MG63 (cell line): ENCODE measurements around the gene DUS1L. TPM values are rescaled to one million over a fixed set of nuclear protein-coding genes. Genes with fewer than 3 reads are reported as not detected.

Experiments
- DNase-seq: peaks from one replicate; pipeline ENCODE4 v3.0.0-alpha.2; 2020
- H3K27me3 ChIP-seq: fragments of 250-450 bp; sonication (Bioruptor Pico); 2 replicates; pipeline ENCODE4 v1.5.1; 2020; ENCODE audit warnings: mild to moderate bottlenecking, moderate library complexity
- H3K36me3 ChIP-seq: fragments of 250-450 bp; sonication (Bioruptor Pico); 2 replicates; pipeline ENCODE4 v1.5.1; 2020; ENCODE audit warnings: mild to moderate bottlenecking, moderate library complexity
- H3K4me3 ChIP-seq: fragments of 250-450 bp; sonication (Bioruptor Pico); 2 replicates; pipeline ENCODE4 v1.5.1; 2020; ENCODE audit warnings: mild to moderate bottlenecking, moderate library complexity
- H3K9me3 ChIP-seq: fragments of 250-450 bp; sonication (Bioruptor Pico); 2 replicates; pipeline ENCODE4 v1.5.1; 2020; ENCODE audit warnings: mild to moderate bottlenecking, moderate library complexity
- total RNA-seq: library from RNA; depleted of rRNA; stranded (reverse); fragments of >200 nt; shearing (Covaris generic); gene quantifications from 2 replicates; pipeline ENCODE4 v1.2.3, GENCODE V29; 2014; ENCODE audit warnings: low replicate concordance; rRNA removed

Gene DUS1L
- total RNA-seq, result 104 and 123 TPM in 2 replicates

- Histone ChIP-seq H3K9me3 (no peaks in the 10 kb centered on the region), H3K36me3 (peaks cover 40% of the 10 kb centered on the region), H3K27me3 (no peaks in the 10 kb centered on the region), H3K4me3 (peak within 1 kb of the TSS; percentile 93)
- peak; percentile 65 for DNase-seq
These were observed at the start of gene DUS1L for GRCh38 chr17:82065638-82066303. TSS of gene DUS1L (minus strand) at chr17:82065804. CDS start at chr17:82065059, 745 bp downstream.

DNA sequence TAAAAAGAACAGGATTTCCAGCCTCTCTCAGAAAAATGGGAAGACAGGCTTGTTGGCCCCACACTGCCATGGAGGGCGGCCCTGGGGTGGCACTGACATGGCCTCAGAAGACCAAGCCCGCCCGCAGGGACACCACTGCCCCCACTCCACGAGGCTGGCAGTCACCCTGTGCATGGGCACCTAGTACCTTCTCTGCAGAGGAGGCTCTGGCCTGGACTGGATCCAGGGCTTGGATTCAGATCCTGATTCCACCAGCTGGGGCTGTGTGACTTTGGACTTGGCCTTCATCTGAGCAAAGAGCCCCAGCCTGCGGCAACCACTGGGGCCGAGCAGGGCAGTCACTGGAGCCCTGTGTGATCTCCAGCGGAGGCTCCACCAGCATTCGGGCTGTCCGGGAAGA is 49.3 kb upstream of the DUS1L start:
- Histone ChIP-seq H3K27me3 (no peaks in the 10 kb centered on the region), H3K36me3 (peaks cover 6% of the 10 kb centered on the region; the same call in 1 of the 2 replicates), H3K9me3 (no peaks in the 10 kb centered on the region), H3K4me3 (no peak overlapping the region)
- no peak for DNase-seq

DNA sequence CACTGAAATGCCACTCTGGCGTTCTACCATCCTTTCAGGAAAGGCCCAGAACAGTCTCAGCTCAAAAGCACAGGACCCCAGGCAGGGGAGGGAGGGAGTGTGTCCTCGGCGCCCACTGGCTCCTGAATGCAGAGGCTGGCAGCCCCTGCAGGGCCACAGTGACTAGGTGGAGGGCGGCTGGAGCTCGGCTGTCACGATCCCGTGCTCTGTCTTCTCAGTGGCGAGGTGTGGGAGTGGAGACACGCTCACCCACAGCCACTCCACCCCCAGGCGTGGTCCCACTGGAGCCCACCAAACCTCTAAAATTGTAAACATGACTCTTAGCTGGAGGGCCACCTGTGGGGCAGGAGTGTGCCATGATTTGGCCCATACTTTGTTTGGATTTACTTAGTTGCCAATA is 48.8 kb upstream of the DUS1L start:
- Histone ChIP-seq H3K36me3 (peaks cover 6% of the 10 kb centered on the region; the same call in 1 of the 2 replicates), H3K9me3 (no peaks in the 10 kb centered on the region), H3K4me3 (no peak overlapping the region), H3K27me3 (no peaks in the 10 kb centered on the region)
- no peak for DNase-seq

- H3K9me3 ChIP-seq, result no peaks in the 10 kb centered on the region
- peaks cover 6% of the 10 kb centered on the region; the same call in 1 of the 2 replicates for H3K36me3 ChIP-seq
- no peak overlapping the region for H3K4me3 ChIP-seq
- no peak for DNase-seq
- no peaks in the 10 kb centered on the region for H3K27me3 ChIP-seq
These were observed 48.3 kb upstream of the DUS1L start for GRCh38 chr17:82113941-82114340.

DNA sequence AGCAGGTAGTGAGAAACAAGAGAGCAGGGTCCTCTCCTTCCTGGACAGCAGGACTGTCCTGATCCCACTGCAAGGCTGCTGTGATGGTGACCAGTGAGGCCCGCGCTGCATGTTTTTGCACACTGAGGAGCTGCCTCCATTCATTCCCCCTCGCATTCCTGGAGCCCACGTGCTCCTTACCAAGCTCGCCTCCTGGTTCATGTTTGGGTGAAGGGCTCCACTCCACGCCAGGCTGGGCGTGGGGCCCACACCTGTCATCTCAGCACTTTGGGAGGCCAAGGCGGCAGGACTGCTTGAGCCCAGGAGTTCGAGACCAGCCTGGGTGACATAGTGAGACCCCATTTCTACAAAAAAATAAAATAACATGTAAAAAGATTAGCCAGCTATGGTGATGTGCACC is 47.8 kb upstream of the DUS1L start:
- Histone ChIP-seq H3K27me3 (no peaks in the 10 kb centered on the region), H3K36me3 (peaks cover 7% of the 10 kb centered on the region; the same call in 1 of the 2 replicates), H3K9me3 (no peaks in the 10 kb centered on the region), H3K4me3 (no peak overlapping the region)
- no peak for DNase-seq

- H3K4me3 ChIP-seq, result no peak overlapping the region
- H3K9me3 ChIP-seq, result no peaks in the 10 kb centered on the region
- H3K36me3 ChIP-seq, result peaks cover 9% of the 10 kb centered on the region; the same call in 1 of the 2 replicates
- DNase-seq, result no peak
- no peaks in the 10 kb centered on the region for H3K27me3 ChIP-seq
These were observed 47.3 kb upstream of the DUS1L start for GRCh38 chr17:82112914-82113311.

DNA sequence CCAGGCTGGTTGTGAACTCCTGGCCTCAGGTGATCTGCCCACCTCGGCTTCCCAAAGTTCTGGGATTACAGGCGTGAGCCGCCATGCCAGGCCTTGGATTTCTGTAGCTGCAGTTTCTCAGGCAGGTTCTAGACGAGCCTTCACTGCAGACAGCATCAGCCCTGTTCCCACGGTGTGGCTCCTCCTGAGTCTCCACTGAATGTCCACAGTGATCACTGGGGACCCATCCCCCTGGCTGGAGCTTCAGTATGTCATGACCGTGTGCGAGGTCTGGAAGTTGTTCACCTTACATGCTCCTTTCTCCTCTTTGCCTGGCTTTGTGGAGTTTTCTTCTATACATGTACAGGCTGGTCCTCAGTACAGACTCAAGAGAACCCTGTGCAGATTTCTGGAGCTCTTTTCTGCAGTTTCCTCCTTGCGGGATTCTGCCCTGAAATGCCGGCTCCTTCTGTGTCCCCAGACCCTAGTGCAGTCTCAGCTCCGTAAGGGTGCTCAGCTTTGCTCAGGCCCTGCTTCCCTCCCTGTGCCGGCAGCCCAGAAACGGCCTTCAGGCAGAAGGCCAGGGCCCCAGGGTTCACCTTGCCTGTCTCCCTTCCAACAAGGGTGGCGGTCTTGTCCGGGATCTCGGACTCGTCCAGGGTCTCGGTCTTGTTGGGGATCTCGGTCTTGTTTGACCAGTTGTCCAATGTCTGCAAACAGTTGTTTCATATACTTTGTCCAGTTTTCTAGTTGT is 46.7 kb upstream of the DUS1L start:
- Histone ChIP-seq H3K36me3 (peaks cover 9% of the 10 kb centered on the region; the same call in 1 of the 2 replicates), H3K4me3 (no peak overlapping the region), H3K9me3 (no peaks in the 10 kb centered on the region), H3K27me3 (no peaks in the 10 kb centered on the region)
- no peak for DNase-seq

- Histone ChIP-seq H3K36me3 (peaks cover 9% of the 10 kb centered on the region; the same call in 1 of the 2 replicates), H3K4me3 (no peak overlapping the region)
- no peak for DNase-seq
These were observed 44.7 kb upstream of the DUS1L start for GRCh38 chr17:82110298-82110697.

GRCh38 chr17:82108961-82109475 is 43.4 kb upstream of the DUS1L start:
- DNase-seq, result no peak
- H3K36me3 ChIP-seq, result peaks cover 9% of the 10 kb centered on the region; the same call in 1 of the 2 replicates

More at GRCh38 chr17:82110298-82110697, 44.7 kb upstream of the DUS1L start:
- H3K9me3 ChIP-seq, result no peaks in the 10 kb centered on the region
- H3K27me3 ChIP-seq, result no peaks in the 10 kb centered on the region

GRCh38 chr17:82108496-82108945 is 42.9 kb upstream of the DUS1L start:
- no peaks in the 10 kb centered on the region for H3K9me3 ChIP-seq
- no peak for DNase-seq
- no peak overlapping the region for H3K4me3 ChIP-seq
- no peaks in the 10 kb centered on the region for H3K27me3 ChIP-seq
- peaks cover 9% of the 10 kb centered on the region; the same call in 1 of the 2 replicates for H3K36me3 ChIP-seq

More at GRCh38 chr17:82108961-82109475, 43.4 kb upstream of the DUS1L start:
- no peaks in the 10 kb centered on the region for H3K9me3 ChIP-seq
- H3K4me3 ChIP-seq, result no peak overlapping the region
- no peaks in the 10 kb centered on the region for H3K27me3 ChIP-seq

- Histone ChIP-seq H3K36me3 (peaks cover 9% of the 10 kb centered on the region; the same call in 1 of the 2 replicates), H3K4me3 (no peak overlapping the region), H3K9me3 (no peaks in the 10 kb centered on the region), H3K27me3 (no peaks in the 10 kb centered on the region)
- DNase-seq, result no peak
These were observed 42.4 kb upstream of the DUS1L start for GRCh38 chr17:82108038-82108437.

DNA sequence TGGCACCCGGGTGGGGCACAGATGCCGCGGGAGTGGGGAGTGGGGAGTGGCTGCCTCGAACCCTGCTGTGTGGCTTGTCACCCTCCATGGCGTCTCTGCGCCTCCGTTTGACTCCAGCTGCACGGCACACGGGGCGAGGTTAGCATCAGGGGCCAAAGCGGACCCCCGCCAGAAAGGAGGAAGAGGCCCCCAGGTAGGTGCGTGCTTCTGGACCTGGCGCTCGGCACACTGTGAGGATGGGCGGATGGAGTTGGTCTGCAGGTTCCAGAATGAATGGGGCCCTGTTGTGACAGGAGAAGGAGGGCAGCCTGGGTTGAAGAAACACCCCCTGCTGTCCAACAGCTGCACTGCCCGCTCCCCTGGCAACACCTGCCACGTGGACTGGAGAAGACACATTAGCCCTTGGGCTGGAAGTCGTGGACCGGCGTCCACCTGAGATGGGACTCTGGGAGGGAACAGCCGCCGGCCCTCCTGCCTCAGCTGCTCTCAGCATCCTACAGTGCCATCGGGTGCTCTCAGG is 41.8 kb upstream of the DUS1L start:
- Histone ChIP-seq H3K9me3 (no peaks in the 10 kb centered on the region), H3K27me3 (no peaks in the 10 kb centered on the region), H3K36me3 (peaks cover 7% of the 10 kb centered on the region; the same call in 1 of the 2 replicates), H3K4me3 (no peak overlapping the region)
- DNase-seq, result no peak

GRCh38 chr17:82106688-82107305 is 41.2 kb upstream of the DUS1L start:
- no peaks in the 10 kb centered on the region for H3K9me3 ChIP-seq
- DNase-seq, result no peak
- H3K4me3 ChIP-seq, result no peak overlapping the region
- H3K27me3 ChIP-seq, result no peaks in the 10 kb centered on the region
- H3K36me3 ChIP-seq, result peaks cover 7% of the 10 kb centered on the region; the same call in 1 of the 2 replicates

- peak; percentile 70 for DNase-seq
These were observed 40.5 kb upstream of the DUS1L start for GRCh38 chr17:82105882-82106687.

GRCh38 chr17:82105417-82105881 is 39.8 kb upstream of the DUS1L start:
- no peak for DNase-seq
- Histone ChIP-seq H3K9me3 (no peaks in the 10 kb centered on the region), H3K27me3 (no peaks in the 10 kb centered on the region), H3K4me3 (no peak overlapping the region), H3K36me3 (peaks cover 5% of the 10 kb centered on the region; the same call in 1 of the 2 replicates)

More at GRCh38 chr17:82105882-82106687, 40.5 kb upstream of the DUS1L start:
- Histone ChIP-seq H3K36me3 (peaks cover 7% of the 10 kb centered on the region; the same call in 1 of the 2 replicates), H3K27me3 (no peaks in the 10 kb centered on the region), H3K9me3 (no peaks in the 10 kb centered on the region), H3K4me3 (no peak overlapping the region)
